ELR (cell line): Measurements from ENCODE around the gene EMSY.
A peak's percentile ranks its signal among the peaks of the same experiment; 100 is the strongest.
"Not testable (repeated sequence)": the region's sequence is repeated elsewhere in the genome, so short reads cannot be mapped to it uniquely, and the experiment has no call there.

Experiments
- DNase-seq: peaks from one replicate; pipeline ENCODE4 v3.0.0-alpha.2; 2015; ENCODE audit warnings: low read depth

The EMSY gene

DNA sequence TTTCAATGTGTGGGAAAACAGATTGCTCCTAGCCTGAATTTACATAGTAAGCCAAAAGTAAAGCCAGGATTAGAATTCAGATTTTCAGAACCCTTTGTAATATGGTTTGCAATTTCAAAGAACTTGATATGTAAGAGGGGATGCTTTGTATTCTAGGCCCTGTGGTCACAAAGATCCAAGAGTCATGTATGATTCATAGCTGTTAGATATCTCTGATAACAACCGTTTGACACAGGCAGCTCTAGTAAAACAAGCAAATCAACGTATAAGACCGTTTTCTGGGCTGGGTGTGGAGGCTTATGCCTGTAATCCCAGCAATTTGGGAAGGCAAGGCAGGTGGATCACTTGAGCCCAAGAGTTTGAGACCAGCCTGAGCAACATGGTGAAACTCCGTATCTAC lies 79.6 kb downstream of the EMSY start:
- DNase-seq = peak; percentile 82

DNA sequence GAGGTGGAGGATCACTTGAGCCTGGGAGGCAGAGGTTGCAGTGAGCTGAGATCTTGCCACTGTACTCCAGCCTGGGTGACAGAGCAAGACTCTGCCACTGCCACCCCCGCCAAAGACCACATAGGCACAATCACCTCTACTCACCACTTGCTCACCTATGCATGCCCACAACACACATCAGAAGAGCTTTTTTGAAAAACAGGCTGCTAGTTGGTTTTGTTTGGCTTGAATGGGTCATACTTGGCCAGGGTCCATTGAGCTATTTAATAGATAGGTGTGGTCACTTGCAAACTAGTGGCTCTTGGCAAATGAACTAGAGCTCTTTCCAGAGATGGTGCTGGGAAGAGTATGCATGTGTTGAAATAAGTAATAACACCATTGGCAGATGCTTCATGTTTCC lies 80.1 kb downstream of the EMSY start:
- peak; percentile 43 for DNase-seq

DNA sequence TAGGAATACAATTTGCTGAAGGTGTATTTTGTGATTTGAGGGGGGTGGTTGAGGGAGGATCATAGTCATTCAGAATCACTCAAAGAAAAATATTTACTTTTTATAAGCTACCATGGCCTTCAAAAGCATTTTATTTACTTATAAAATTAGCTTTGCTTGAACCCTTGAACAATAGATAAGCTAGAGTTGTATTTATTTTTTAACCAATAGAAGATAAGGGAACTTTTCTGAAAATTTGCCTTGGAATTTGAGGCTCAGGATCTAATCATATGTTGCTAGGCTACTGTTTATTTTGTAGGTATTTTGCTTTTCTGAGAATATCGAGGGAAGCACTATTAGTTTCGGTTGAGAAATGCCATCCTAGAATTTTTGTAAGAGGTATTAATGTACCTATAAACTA lies 82.1 kb downstream of the EMSY start:
- DNase-seq = no peak

DNA sequence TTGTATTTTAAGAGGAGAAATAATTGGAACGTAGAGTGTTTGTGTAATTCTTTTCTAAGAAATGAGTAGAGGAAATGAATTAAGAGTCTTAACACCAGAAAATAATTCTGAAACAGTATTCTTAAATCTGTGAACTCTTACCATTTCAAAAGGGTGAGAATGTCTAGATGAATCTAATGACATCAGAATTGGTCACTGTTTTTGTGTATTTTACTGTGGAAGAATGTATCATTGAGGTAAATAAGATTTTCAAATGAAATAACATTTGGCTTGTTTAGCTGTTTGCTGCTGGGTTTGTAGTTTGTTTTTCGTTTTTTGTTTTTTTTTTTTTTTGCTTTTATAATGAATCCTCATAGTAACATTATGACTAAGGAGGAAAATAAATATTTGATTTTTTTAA lies 97.6 kb downstream of the EMSY start:
- DNase-seq = peak; percentile 57

DNA sequence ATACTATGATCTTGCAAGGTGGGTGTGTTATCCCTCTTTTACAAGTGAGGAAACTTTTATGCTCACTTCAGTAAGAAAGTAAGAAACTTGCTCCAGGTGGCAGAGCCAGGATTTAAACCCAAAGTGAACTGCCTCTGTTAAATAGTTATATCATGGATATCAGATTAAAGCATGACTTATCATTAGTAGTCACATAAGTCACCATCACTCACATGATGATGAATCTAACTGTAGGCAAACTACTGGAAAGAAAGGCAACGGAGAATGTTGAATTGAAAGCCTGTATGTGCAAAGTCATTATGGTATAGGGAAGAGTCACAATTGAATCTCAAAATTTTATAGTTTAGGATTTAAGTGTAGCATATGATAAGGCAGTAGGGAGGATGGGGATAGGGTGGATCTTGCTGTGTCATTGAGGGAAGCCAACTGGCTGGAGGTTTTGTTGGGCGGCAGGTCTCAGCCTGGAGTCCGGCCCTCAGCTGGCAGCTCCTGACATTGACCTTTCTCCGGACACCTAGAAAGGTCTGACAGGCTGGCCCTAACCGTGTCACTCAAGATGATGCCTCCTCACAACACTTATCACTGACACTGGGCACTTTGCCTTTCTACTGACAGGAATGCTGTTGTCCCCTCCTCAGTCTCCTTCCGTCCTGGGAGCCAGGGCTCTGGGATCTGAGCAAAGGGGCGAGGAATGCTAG lies 98.3 kb downstream of the EMSY start:
- peak; percentile 86 for DNase-seq

DNA sequence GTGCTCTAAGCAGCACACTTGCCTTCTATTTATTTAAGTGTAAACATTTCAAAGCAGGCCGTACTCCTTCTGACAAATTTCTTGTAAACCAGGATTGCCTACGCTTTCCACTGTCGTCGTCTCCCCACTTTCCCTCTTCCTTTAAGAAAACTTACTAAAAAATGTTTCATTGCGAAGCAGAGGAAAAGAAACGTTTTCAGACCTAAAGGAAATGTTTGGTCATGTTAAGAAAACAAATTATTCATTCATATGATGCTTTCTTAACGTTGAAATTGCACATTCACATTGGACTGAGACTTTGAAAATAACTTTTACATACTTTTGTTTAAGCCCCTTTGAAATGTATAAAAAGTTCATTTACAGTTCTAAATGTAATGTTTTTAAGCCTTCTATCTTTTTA lies 106.0 kb downstream of the EMSY start:
- DNase-seq = no peak

DNA sequence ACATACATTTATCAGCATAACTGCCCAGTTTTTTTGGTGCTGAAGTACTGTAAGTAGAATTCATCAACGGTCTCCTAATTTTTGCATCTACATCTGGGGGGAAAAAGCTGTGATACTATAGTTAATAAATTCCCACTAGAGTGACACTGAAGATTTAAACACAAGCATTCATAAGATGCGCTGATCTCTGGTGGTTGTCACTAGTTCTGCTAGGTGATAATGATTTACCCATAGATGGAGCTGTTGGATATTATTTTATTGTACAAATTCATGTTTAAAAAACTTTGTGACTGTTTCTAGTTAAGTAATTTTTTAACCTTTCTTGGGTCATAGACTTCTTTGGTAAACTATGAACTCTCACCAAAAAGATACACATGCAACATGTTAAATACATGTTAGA lies 106.6 kb downstream of the EMSY start:
- DNase-seq = no peak

DNA sequence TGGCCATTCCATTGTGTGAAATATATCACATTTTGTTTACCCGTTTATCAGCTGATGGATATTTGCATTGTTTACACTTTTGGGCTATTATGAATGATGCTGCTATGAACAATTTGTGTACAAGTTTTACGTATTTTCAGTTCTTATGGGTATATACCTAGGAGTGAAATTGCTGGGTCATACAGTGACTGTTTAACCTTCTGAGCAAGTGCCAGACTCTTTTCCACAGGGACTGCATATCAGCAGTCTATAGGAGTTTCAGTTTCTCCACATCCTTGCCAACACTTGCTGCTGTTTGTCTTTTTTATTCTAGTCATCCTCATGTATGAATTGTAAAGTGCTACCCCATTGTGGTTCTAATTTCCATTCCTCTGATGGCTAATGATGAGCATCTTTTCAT lies 108.2 kb downstream of the EMSY start:
- DNase-seq = no peak

DNA sequence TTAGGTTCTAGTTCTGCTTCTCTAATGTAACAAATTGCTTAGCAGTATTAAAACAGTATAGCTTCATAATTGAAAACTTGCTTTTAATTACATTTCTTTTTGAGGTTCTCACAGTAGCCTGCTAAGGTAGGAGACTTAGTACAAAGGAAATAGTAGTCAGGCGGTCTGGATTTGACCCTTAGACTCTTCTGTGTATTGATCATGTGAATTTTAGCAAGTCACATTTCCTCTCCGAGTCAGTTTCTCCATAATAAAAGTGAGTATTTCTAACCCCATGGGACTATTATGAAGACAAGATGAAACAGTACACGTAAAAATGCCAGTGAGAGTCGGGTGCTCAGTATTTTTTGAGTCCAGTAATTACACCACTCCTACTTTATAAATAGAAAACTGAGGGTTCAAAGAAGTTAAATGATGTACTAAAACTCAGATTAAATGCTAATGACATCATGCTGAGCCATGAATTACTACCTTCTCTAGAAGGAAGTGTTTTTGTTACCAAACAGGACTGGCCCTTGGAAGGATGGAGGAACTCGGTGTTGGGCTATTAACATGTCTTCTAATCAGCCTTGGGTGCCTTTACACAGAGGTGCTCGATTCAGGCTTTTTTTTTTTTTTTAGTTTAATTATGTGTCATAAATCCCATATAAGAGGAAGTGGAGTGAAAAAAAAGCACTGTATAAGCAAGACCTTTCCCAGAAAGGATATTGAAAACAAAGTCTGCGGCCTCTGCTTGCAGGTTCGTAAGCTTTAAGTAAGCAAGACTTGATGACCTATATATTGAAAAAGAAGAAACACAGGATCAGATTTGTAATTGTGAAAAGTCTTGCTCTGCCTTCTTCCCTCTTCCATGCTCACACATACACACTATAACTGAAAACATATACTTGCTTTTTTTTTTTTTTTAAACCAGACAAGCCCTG lies 109.0 kb downstream of the EMSY start:
- no peak for DNase-seq

DNA sequence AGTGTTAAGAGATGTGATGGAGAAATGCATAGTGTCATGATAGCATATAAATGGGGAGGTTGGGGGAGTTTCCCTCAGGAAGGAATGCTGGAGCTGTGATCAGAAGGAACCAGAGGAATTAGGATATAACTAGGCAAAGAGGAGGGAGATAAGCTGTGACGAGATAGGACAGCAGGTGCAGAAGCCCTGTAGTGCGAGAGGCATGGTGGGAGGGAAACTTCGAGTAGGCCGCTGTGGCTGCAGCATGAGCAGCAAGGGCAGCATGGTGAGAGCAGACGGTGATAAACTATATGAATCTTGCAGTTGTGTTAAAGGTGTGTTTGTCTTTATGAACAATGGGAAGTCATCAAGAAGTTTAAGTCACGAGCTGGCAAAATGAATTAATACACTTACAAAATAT lies 109.9 kb downstream of the EMSY start:
- no peak for DNase-seq

DNA sequence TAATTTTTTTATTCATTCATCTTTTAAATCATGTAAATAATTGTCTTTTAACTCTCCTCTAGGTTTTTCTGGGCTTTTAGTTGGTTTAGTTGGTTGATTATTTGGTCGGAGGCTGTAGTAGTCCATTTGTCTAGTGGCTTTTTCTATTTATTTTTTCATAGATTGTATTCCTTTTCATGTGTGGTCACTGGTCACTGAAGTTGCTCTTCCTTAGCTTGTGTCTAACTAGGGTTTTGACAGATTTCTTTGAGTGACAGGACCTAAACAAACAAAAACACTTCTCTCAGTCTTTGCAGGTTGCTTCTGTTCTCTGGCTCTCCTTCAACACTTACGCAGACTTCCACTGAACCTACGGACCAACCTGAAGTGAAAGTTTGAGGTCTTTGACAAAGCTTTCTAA lies 112.6 kb downstream of the EMSY start:
- DNase-seq = no peak

DNA sequence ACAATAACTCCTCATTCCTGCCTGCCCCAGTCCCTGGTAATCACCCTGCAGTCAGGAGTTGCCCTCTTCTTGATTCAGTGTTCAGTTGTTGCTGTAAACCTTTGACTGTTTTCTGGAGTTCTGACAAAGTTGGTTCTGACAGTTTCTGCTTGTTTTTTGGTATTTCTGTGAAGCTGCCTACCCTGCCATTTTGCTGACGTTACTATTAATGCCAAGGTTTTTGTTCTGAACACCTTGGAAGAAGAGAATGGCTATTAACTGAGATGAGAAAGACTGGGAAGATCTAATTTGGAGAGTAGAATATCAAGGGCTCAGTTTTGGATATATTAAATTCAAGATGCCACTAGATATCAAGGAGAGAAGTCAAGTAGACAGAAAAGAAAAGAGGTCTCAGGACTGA lies 113.7 kb downstream of the EMSY start:
- DNase-seq = no peak

DNA sequence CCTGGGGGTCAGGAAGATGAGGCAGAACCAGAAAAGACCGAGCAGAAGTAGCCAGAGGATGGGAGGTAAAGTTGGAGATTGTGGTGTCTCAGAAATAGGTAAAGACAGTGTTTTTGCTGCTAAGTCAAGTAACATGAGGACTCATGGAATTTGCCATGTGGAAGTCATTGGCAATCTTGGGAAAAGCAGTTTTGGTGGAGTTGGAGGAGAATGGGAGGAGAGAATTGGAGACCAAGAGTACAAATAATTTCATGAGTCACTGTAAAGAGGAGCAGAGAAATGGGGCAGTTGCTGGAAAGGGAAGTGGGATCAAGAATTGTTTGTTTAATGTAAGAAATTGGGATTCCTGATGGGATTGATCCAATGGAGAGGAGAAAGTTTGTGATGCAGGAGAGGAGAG lies 114.1 kb downstream of the EMSY start:
- DNase-seq = no peak

DNA sequence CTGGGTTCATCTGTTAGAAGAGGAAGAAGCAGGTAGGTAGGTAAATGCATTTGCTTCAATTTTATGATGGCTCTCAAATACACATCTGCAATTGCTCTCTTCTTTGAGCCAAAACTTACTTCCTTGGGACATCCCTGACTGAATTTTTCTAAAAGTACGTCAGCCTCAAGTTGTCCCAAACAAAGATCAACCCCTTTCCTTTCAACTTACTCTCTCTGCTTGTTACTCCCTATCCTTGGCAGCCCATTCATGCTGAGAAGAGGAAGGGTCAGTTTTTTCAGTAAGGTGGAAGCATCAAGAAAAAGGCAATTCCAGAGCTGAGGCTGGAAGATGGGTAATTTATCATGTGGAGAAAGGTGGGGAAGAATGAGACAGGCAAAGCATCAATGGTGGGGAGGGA lies 114.5 kb downstream of the EMSY start:
- no peak for DNase-seq

DNA sequence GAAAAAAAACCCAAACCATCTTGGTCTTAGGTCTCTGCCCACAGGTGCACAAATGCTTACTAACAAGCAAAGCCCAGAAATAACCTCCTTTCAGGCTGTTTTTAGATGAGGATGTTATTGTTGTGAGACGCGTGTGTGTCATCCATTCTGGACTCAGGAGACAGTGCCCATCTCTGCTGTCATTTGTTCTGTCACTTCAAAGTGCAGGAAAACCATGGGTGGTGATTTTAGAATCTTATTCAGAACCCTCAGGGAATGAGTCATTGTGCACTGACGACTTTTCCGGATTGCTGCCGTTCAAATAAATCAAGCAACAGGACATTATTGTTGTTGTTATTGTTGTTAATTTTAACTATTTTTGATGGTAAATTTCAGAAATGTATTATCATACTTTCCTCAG lies 115.4 kb downstream of the EMSY start:
- DNase-seq = peak; percentile 64

DNA sequence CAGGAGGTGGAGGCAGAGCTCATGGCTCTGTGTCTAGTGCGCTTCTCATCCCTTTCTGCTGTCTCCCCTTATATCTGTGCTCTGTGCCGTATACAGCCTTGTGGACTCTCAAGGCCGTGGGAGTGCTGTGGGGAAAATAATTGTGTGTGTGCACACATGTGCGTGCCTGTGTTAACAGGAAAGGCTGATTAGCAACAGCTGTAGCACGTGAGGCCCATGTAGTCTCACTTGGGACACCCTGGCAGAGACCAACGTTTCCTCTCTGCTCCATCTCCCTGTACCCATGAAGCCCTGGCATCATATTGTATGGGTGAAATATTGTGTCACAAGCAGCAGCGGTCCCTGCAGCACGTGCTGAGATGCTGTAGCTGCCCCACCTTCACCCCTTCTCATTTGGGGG lies 116.4 kb downstream of the EMSY start:
- no peak for DNase-seq

DNA sequence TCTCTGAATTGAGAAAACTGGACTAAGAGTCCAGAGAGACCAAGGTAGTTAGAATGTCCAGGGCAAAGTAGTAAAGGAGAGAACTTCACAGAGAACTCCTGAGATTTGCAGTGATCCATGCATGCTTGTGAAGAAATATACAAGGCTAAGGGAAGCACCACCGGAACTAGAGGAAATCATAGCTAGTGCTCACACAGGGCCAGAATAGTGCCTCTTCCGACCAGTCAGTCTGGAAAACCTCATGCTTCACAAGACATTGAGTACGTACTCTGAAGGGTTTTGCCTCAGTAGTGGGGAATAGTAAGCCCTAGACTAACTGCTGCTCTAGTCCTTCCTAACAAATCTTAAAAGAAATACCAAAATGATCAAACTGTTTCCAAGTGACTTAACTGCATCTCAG lies 117.7 kb downstream of the EMSY start:
- no peak for DNase-seq

DNA sequence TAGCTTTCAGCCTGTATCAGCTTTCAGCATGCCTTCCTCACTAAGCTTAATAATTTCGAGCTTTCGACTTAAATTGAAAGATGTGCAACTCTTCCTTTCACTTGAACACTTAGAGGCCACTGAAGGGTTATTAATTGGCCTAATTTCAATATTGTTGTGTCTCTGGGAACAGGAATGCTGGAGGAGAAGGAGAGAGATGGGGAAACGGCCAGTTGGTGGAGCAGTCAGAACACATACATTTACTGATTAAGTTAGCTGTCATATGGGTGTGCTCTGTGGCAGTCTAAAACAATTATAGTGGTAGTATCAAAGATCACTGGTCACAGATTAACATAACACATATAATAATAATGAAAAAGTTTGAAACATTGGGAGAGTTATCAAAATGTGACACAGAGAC lies 119.5 kb downstream of the EMSY start:
- DNase-seq = no peak

DNA sequence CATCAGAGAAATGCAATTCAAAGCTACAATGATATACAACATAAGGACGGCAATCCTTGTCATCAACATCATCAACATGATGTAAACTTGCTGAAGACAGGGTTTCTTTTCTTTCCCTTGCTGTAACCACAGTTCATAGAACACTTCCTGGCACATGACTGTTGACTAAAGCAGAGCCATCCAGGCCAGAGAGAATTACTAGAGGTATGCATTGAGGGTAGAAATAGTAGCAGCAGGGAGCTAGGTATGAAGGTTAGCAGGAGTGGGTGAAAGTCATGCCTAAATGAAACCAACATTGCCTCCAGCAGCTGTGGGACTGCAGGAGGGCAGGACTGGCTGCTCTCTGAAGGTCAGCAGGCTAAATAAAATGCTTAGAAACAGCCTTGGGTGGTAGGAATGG lies 122.0 kb downstream of the EMSY start:
- DNase-seq = no peak

DNA sequence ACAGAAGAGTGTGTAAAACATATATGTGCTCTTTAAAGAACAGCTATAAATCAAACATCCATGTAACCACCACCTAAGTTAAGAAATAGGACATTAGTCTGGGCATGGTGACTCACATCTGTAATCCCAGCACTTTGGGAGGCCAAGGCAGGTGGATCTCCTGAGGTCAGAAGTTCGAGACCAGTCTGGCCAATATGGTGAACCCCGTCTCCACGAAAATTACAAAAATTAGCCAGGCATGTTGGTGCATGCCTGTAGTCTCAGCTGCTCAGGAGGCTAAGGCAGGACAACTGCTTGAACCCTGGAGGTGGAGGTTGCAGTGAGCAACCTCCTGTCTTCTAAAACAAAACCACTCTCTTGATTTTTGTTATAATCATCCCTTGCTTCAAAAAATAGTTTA lies 122.4 kb downstream of the EMSY start:
- no peak for DNase-seq

DNA sequence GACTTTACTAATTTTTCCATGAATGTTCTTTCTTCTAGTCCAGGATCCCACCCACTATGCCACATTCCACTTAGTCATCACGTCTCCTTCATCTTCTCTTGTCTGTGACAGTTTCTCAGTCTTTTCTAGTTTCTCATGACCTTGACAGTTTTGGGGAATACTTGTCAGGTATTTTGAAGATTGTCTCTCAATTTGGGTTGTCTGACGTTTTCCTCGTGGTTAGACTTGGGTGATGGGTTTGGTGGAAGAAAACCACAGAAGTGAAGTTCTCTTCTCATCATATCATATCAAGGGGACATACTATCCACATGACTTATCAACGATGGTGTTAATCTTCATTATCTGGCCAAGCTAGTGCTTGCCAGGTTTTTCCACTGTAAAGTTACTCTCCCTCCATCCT lies 123.3 kb downstream of the EMSY start:
- DNase-seq = no peak

DNA sequence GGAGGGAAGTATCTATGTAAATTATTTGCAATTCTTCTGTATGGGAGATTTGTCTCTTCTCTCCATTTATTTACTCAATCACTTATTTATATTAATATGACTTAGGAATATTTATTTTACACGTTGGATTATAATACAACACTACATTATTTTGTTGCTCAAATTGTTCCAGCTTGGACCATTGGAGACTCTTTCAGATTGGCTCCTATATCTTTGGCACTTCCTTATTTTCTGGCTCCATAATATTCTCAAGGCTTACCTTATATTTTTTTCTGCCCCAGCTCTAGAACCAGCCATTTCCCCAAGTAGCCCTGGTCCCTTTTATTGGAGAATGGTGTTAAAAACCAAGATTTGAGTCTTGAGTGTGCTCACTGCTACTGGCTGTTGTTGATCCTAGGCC lies 123.8 kb downstream of the EMSY start:
- no peak for DNase-seq

DNA sequence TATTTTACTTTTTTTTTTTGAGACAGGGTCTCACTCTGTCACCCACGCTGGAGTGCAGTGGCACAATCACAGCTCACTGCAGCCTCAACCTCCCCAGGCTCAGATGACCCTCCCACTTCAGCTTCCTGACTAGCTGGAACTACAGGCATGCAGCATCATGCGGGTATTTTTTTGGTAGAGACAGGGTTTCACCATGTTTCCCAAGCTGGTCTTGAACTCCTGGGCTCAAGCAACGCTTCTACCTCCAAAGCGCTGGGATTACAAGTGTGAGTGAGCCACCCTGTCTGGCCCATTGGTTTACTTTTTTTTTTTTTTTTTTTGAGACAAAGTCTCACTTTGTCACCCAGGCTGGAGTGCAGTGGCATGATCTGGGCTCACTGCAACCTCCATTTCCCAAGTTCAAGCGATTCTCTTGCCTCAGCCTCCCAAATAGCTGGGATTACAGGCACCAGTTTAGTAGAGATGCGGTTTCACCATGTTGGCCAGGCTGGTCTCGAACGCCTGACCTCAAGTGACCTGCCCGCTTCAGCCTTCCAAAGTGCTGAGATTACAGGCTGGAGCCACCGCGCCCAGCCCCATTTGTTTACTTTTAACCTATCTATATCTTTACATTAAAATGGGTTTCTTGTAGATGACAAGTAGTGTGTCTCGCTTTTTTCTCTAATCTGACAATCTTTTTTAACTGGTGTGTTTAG lies 127.5 kb downstream of the EMSY start:
- not testable (repeated sequence) for DNase-seq
